Uterus (tissue), 4 donors: ENCODE measurements around the gene CDYL2. TPM values are rescaled to one million over a fixed set of nuclear protein-coding genes. Genes with fewer than 3 reads are reported as not detected.

Experiments used
- DNase-seq, 2 donors: peaks; one replicate each; pipeline ENCODE4 v3.0.0-alpha.2; 2019 to 2020
- H3K27ac ChIP-seq, 2 donors: fragments of 200-600 bp; sonication (generic); 1 replicate in 1 of 2; 2 replicates in 1 of 2; pipeline ENCODE4 v1.5.1; 2016 to 2018
- H3K27me3 ChIP-seq, 2 donors: fragments of 200-600 bp; sonication (generic); one replicate each; pipeline ENCODE4 v1.5.1; 2018 to 2019; ENCODE audit warnings: control low read depth in 1 of 2
- H3K36me3 ChIP-seq, 2 donors: fragments of 200-600 bp; sonication (generic); one replicate each; pipeline ENCODE4 v1.5.1; 2019; ENCODE audit warnings: control low read depth in 1 of 2
- H3K4me1 ChIP-seq, 2 donors: fragments of 200-600 bp; sonication (generic); one replicate each; pipeline ENCODE4 v1.5.1; 2018 to 2019; ENCODE audit warnings: control low read depth in 1 of 2
- H3K4me3 ChIP-seq, 2 donors: fragments of 200-600 bp; sonication (generic); 1 replicate in 1 of 2; 2 replicates in 1 of 2; pipeline ENCODE4 v1.5.1; 2018 to 2019; ENCODE audit warnings: mild to moderate bottlenecking in 1 of 2
- H3K9me3 ChIP-seq, 2 donors: fragments of 200-600 bp; sonication (generic); one replicate each; pipeline ENCODE4 v1.5.1; 2019; ENCODE audit warnings: control low read depth in 1 of 2
- POLR2A ChIP-seq, 2 donors: fragments of 450-650 bp; IDR thresholded peaks; one replicate each; pipeline ENCODE4 v1.6.1; 2016; ENCODE audit warnings: antibody characterized with exemption in 2 of 2, mild to moderate bottlenecking in 1 of 2, moderate library complexity in 1 of 2
- intact Hi-C: fragments of 100-400 bp; cut with DNase I; formaldehyde crosslinking; loops from one replicate; pipeline ENCODE4 v1.15.1; 2023; ENCODE audit warnings: low total_unique reads
- total RNA-seq, 4 donors: library from RNA; depleted of rRNA in 3 of 4; stranded (reverse); fragments of >200 nt in 3 of 4; gene quantifications; one replicate each; pipeline versions ENCODE4 v1.1.0 to v1.2.4, GENCODE V29; 2014 to 2023
- TF ChIP-seq, protein P1 (sequence below), 4 experiments: fragments of 200-600 bp in 2 of 4; fragments of 450-650 bp in 2 of 4; sonication (generic) in 2 of 4; IDR thresholded peaks; one replicate each; pipeline ENCODE4 v1.5.1; 2016 to 2019; ENCODE audit warnings: antibody characterized with exemption in 4 of 4, mild to moderate bottlenecking in 2 of 4, moderate library complexity in 1 of 4
- donor health status: DM: yes; HTN: yes; CAD: no.

Gene CDYL2
- total RNA-seq, 4 donors from 2014 or later, result 2.3 to 9.1 (median 5.1) TPM

GRCh38 chr16:80778703-80779102 lies 25.7 kb downstream of the CDYL2 start:
- Histone ChIP-seq H3K4me1 (no peaks in the 10 kb centered on the region), H3K9me3 (peaks cover 0 to 4% of the 10 kb centered on the region in 2 donors), H3K27me3 (no peaks in the 10 kb centered on the region), H3K36me3 (no peaks in the 10 kb centered on the region), H3K4me3 (no peak overlapping the region), H3K27ac (no peak overlapping the region)
- no peak for TF ChIP-seq POLR2A (IDR thresholded peaks at IDR 0.05)
- TF ChIP-seq, protein P1, sequence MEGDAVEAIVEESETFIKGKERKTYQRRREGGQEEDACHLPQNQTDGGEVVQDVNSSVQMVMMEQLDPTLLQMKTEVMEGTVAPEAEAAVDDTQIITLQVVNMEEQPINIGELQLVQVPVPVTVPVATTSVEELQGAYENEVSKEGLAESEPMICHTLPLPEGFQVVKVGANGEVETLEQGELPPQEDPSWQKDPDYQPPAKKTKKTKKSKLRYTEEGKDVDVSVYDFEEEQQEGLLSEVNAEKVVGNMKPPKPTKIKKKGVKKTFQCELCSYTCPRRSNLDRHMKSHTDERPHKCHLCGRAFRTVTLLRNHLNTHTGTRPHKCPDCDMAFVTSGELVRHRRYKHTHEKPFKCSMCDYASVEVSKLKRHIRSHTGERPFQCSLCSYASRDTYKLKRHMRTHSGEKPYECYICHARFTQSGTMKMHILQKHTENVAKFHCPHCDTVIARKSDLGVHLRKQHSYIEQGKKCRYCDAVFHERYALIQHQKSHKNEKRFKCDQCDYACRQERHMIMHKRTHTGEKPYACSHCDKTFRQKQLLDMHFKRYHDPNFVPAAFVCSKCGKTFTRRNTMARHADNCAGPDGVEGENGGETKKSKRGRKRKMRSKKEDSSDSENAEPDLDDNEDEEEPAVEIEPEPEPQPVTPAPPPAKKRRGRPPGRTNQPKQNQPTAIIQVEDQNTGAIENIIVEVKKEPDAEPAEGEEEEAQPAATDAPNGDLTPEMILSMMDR (IDR thresholded peaks at IDR 0.05), result no peak
- no peak for DNase-seq
- intact Hi-C loops, result no loop called here

- H3K4me1 ChIP-seq, result no peaks in the 10 kb centered on the region
- no peaks in the 10 kb centered on the region for H3K9me3 ChIP-seq
- no peaks in the 10 kb centered on the region for H3K27me3 ChIP-seq
- H3K36me3 ChIP-seq, result no peaks in the 10 kb centered on the region
- TF ChIP-seq POLR2A (IDR thresholded peaks at IDR 0.05), result no peak
- no peak overlapping the region for H3K27ac ChIP-seq
- H3K4me3 ChIP-seq, result no peak overlapping the region
- intact Hi-C loops, result no loop called here
- DNase-seq, result no peak
Observed at GRCh38 chr16:80776856-80777255, 27.5 kb downstream of the CDYL2 start.

DNA sequence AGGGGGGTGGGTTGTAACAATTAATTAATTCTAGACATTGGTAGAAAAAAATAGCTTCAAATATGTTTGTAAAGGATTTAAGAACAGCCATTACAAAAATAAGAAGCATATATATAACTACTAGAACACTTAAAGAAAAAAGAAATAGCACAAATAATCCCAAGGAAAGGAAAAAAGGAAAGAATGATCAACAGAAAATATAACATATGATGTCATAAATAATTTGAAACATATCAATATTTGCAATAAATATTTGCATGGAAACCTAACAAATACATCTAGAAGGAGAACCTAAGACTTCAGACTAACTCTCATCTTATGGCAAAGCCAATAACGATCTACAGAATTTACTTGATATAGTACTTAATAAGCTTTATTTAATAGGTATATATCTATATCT lies 28.9 kb downstream of the CDYL2 start:
- Histone ChIP-seq H3K27me3 (no peaks in the 10 kb centered on the region), H3K4me1 (no peaks in the 10 kb centered on the region), H3K9me3 (no peaks in the 10 kb centered on the region), H3K4me3 (no peak overlapping the region), H3K27ac (no peak overlapping the region), H3K36me3 (no peaks in the 10 kb centered on the region)
- no peak for DNase-seq
- TF ChIP-seq, protein P1 (IDR thresholded peaks at IDR 0.05), result no peak
- TF ChIP-seq POLR2A (IDR thresholded peaks at IDR 0.05), result no peak
- intact Hi-C loops, result no loop called here

GRCh38 chr16:80766798-80767197 lies 37.6 kb downstream of the CDYL2 start:
- DNase-seq, result no peak
- H3K27me3 ChIP-seq, result no peaks in the 10 kb centered on the region
- TF ChIP-seq POLR2A (IDR thresholded peaks at IDR 0.05), result no peak
- no peaks in the 10 kb centered on the region for H3K9me3 ChIP-seq
- H3K36me3 ChIP-seq, result no peaks in the 10 kb centered on the region
- intact Hi-C loops, result no loop called here
- H3K27ac ChIP-seq, result no peak overlapping the region
- no peaks in the 10 kb centered on the region for H3K4me1 ChIP-seq
- H3K4me3 ChIP-seq, result no peak overlapping the region

DNA sequence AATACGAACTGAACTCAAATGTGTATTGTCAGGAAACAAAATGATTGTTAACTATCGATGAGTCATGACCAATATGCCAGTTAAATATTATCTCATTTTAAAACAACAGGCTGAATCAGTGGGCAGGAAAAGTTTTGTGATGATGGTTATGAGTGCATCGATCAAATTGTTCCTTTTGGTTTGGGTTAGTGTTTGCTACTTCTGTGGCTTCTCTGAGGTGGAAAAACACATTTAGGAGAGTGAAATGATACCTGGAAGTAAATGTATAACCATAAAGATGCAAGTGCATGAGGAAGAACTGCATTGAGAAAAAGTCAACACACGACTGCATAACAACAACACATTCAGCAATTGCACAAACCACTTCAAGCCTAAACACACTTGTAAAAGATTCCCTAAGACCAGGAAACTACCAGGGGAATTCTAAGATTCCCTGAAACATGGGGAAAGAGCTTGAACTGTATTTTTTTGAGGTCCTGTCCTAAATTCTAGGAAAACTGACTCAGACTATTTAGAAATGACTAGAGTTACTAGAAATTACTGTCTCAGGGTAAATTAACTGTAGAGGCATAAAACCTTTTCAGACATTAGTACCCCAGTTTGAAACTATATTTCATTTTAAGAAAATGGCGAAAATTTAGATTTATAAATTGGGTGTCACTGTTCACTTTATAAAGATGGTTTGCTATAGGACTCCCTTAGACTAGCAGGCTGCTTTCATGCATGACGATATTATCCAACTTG lies 44.8 kb downstream of the CDYL2 start:
- no peaks in the 10 kb centered on the region for H3K9me3 ChIP-seq
- no peak overlapping the region for H3K27ac ChIP-seq
- no peak overlapping the region for H3K4me3 ChIP-seq
- no peaks in the 10 kb centered on the region for H3K4me1 ChIP-seq
- TF ChIP-seq, protein P1 (IDR thresholded peaks at IDR 0.05), result no peak
- no peak for TF ChIP-seq POLR2A (IDR thresholded peaks at IDR 0.05)
- no peaks in the 10 kb centered on the region for H3K27me3 ChIP-seq
- no peak for DNase-seq
- intact Hi-C loops, result no loop called here
- no peaks in the 10 kb centered on the region for H3K36me3 ChIP-seq

DNA sequence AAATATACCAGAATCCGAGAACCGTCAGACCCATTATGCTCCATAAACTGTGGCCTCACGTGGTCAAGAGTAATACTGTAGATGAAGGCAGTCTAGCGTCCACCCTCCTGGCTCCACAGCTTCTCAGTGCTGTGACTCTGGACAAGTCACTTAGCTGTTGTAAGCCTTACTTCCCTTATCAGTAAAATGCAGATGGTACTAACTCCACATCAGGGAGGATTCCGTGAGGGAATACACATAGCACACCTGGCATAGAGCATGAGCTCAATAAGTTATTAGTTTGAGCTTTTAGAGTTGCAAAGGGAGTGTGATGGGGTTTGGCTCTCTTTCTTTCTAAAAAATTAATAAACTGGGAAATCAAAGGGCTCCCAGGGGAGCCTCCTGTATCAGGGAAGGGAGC lies 49.9 kb downstream of the CDYL2 start:
- no peak overlapping the region for H3K4me3 ChIP-seq
- intact Hi-C loops, result no loop called here
- no peaks in the 10 kb centered on the region for H3K4me1 ChIP-seq
- no peak for DNase-seq
- H3K36me3 ChIP-seq, result no peaks in the 10 kb centered on the region
- no peaks in the 10 kb centered on the region for H3K27me3 ChIP-seq
- no peak overlapping the region for H3K27ac ChIP-seq
- no peak for TF ChIP-seq POLR2A (IDR thresholded peaks at IDR 0.05)
- TF ChIP-seq, protein P1 (IDR thresholded peaks at IDR 0.05), result no peak
- H3K9me3 ChIP-seq, result no peaks in the 10 kb centered on the region
